HG03469 (cell line): ENCODE results near the gene ASXL1.
"Not testable (repeated sequence)": the region's sequence is repeated elsewhere in the genome, so short reads cannot be mapped to it uniquely, and the experiment has no call there.

ENCODE experiments used
- ATAC-seq: cut with Tn5 transposase; IDR thresholded peaks from one replicate; pipeline ENCODE4 v1.9.1; 2021; ENCODE audit warnings: mild to moderate bottlenecking, moderate library complexity, moderate number of reproducible peaks; ENCODE audit not compliant: unreplicated experiment

ASXL1 gene

GRCh38 chr20:32359633-32360332 lies 1.7 kb downstream of the ASXL1 start:
- no peak for ATAC-seq

DNA sequence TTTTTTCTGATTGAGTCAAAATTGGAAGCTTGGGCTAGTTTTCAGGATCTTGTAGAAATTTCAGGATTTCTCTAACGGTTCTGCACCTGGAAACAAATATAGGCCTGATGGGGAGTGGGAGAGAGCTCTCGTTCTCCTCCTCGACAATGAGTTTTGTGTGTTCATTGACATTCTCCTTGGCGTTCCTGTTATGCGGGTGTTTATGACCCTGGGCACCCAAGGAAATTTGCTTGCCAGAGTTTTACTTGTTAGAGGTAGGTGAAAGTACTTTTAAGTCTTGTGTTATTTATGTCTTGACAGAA lies 2.2 kb downstream of the ASXL1 start:
- no peak for ATAC-seq

GRCh38 chr20:32362901-32363364 lies 4.8 kb downstream of the ASXL1 start:
- no peak for ATAC-seq

GRCh38 chr20:32363492-32363891 lies 5.4 kb downstream of the ASXL1 start:
- no peak for ATAC-seq

DNA sequence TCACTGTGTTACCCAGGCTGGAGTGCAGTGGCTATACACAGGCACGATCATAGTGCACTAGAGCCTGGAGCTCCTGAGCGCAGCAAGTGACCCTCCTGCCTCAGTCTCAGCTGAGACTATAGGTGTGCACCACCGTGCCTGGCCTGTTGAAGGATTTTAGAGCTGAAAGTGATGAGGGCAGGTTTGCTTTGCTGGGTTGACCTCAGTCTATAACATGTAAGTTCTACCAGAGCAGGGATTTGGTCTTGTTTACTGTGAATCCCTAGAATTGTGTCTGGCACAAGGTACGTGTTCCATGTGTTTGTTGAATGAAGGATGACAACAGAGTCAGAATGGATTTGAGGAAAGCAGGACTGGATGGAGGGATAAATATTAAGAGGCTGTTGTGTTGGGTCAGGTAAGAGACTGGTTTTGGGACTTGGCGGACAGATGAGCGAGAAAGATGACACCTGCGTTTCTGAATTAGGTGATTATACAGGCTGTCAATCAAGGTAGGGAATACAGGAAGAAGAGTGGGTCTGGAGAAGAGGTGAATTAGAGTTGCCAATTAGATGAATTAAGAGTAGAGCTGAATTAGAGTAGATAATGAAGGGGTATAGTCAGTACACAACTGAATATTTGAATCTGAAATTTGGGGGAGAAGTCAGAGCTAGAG lies 6.5 kb downstream of the ASXL1 start:
- no peak for ATAC-seq

GRCh38 chr20:32365564-32365963 lies 7.4 kb downstream of the ASXL1 start:
- no peak for ATAC-seq

DNA sequence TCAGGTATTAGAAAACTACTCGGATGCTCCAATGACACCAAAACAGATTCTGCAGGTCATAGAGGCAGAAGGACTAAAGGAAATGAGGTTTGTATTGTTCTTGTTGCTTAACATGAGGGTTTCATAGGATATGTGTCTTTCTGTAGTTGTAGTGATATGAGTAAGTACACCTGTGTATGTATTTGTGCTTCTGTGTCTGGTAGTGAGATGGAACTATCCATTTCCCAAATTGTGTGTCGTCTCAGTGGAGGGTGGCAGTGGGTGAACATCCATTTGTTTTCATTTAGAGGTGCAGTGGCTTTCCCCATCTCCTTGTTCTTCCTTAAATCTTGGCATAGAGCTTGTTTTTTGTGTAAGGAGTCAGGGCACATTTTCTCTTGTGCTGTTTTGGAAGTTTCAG lies 8.2 kb downstream of the ASXL1 start:
- no peak for ATAC-seq

DNA sequence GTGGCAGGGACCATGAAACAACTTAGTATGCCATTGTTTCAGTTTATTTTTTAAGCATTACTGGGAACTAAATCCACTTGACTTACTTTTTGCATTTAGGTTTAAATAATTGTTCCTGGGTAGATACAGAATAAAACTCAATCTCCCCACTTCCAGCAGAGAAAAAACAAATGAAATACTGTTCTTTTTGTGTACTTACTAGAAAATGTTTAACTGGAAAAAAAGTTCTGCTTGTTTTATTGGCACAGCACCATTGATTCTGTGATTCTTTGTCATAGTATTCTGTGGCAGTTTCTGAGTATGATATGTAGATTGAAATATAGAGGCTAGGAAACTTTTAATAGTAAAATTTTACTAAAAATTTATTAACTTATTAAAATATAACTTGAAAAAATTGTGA lies 10.2 kb downstream of the ASXL1 start:
- ATAC-seq: no peak

- no peak for ATAC-seq
These were observed 10.8 kb downstream of the ASXL1 start for GRCh38 chr20:32368925-32369324.

DNA sequence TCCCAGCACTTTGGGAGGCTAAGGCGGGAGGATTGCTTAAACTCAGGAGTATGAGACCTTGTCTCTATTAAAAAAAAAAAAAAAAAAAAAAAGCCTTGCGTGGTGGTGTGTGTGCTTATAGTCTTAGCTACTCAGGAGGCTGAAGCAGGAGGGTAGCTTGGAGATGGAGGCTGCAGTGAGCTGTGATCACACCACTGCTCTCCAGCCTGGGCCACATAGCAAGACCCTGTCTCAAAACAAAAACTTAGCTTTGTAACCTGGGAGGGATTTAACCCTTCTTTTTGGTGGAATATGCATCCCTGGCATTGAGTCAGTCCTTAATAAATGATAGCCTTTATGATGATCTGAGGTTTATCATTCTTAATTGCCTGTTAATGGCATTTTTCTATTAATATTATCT lies 12.8 kb downstream of the ASXL1 start:
- ATAC-seq: no peak

- no peak for ATAC-seq
These were observed 20.3 kb downstream of the ASXL1 start for GRCh38 chr20:32378461-32378860.

DNA sequence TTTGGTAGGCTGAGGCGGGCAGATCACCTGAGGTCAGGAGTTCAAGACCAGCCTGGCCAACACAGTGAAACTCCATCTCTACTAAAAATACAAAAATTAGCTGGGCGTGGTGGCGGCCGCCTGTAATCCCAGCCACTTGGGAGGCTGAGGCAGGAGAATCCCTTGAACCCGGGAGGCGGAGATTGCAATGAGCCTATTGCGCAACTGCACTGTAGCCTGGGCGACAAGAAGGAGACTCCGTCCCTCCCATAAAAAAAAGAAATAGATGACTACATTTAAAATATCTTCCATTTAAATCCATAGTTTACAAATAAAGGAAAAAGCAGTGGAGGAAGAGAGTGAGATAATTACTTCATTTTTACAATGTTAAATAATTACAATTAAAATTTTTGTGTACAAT lies 21.9 kb downstream of the ASXL1 start:
- ATAC-seq: not testable (repeated sequence)

DNA sequence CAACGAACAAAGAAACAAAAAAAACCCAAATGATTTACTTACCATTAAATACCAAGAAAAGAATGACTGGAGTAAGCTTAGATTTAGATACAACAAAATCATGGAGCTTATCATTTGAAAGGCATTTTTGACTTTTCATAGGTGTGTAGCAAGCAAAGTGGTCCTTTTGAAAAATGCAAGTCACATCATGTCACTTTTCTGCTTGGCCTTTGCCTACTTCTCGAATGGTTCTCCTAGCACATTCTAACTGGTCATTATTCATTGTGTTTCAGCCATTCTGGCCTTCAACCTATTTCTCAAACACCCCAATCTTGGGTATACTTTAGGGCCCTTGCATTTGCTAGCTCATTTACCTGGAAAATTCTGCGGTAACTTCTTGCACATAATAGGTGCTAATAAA lies 22.6 kb downstream of the ASXL1 start:
- ATAC-seq: no peak

DNA sequence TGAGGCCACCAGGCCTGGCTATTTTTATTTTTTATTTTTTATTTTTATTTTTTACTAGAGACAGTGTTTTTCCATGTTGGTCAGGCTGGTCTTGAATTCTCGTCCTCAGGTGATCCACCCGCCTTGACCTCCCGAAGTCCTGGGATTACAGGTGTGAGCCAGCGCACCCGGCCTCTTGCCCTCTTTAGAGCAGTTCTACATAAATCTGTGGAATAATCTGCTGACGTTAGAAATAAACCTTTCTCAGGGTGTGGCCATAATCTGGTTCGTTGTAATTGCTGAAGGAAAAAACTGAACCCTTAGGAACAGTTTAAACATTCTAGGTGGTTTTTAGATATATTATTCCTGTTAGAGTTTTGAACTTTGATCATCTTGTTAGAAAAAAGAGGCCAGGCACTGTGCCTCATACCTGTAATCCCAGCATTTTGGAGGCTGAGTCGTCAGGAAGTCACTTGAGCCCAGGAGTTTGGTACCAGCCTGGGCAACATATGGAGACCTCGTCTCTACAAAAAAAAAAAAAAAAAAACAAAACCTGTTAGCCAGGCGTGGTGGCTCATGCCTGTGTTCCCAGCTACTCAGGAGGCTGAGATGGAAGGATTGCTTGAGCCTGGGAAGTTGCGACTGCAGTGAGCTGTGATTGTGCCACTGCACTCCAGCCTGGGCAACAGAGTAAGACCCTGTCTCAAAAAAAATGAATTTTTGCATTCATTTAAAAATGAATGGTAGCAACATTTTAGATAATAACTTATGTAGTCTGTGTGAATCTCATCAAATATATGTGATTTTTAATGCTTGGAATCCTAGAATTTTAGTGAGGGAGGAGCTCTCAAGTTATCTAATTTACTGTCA lies 24.2 kb downstream of the ASXL1 start:
- ATAC-seq: no peak

DNA sequence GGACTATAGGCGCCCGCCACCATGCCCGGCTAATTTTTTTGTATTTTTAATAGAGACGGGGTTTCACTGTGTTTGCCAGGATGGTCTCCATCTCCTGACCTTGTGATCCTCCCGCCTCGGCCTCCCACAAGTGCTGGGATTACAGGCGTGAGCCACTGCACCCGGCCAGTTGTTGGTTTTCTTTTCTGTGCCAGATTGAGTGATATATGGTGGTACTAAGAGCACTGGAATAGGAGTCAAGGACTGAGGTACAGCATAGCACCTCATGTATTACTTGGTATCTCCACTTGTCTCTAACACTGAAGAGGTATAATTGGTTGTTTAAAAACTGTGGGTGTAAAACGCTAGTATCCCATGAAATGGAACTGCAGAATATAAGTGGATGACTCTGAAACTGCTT lies 25.3 kb downstream of the ASXL1 start:
- ATAC-seq: not testable (repeated sequence)

DNA sequence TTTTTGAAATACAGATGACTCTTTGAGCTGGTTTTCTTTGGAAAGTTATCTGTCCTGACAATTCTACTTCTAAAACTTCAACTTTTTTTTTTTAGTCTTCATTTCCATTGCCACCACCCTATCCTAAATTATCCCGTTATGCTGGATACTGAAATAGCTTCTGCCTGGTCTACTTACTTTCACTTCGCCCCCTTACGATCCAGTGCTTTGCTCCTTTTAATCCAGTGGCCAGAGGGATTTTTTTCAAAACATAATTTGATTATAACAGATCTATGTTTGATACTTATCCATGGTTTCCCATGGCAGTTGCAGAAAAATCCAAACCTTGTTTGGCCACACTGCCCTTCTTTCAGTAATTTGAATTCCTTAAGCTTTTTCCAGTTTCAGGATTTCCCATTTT lies 27.4 kb downstream of the ASXL1 start:
- ATAC-seq: no peak

- ATAC-seq: no peak
These were observed 28.0 kb downstream of the ASXL1 start for GRCh38 chr20:32386091-32386490.

- ATAC-seq: no peak
These were observed 29.1 kb downstream of the ASXL1 start for GRCh38 chr20:32387252-32387651.

DNA sequence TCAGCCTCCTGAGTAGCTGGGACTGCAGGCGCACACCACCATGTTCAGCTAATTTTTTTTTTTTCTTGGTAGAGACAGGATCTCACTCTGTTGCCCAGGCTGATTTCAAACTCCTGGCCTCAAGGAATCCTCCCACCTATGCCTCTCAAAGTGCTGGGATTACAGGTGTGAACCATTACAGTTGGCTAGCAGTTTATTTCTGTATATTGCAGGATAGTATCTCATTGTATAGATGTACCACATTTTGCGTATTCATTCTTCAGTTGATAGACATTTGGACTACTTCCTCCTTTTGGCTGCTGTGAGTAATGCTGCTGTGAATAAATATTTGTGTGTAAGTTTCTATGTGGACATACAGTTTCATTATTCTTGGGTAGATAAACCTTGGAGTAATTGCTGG lies 32.9 kb downstream of the ASXL1 start:
- ATAC-seq: no peak

GRCh38 chr20:32395066-32395465 lies 36.9 kb downstream of the ASXL1 start:
- ATAC-seq: no peak

DNA sequence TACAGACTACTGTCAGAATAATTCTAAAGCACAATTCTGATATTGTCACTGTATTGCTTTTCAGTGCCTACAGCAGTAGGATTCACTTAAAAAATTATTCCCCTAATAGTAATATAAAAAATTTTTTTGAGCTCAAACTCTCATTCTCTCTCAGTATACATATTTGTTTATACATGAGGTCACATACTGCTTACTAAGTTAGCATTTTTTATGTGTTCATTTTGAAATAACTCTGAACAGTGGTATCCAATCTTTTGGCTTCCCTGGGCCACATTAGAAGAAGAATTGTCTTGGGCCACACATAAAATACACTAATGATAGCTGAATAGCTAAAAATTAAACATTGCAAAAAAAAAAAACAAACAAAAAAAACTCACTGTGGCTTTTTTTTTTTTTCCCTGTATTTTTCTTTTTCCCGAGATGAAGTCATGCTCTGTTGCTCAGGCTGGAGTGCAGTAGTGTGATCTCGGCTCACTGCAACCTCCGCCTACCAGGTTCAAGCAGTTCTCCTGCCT lies 38.6 kb downstream of the ASXL1 start:
- no peak for ATAC-seq
